ENCODE data around the gene FLCN.
"Not testable (repeated sequence)": the region's sequence is repeated elsewhere in the genome, so short reads cannot be mapped to it uniquely, and the experiment has no call there.

The FLCN gene, protein sequence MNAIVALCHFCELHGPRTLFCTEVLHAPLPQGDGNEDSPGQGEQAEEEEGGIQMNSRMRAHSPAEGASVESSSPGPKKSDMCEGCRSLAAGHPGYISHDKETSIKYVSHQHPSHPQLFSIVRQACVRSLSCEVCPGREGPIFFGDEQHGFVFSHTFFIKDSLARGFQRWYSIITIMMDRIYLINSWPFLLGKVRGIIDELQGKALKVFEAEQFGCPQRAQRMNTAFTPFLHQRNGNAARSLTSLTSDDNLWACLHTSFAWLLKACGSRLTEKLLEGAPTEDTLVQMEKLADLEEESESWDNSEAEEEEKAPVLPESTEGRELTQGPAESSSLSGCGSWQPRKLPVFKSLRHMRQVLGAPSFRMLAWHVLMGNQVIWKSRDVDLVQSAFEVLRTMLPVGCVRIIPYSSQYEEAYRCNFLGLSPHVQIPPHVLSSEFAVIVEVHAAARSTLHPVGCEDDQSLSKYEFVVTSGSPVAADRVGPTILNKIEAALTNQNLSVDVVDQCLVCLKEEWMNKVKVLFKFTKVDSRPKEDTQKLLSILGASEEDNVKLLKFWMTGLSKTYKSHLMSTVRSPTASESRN

DNA sequence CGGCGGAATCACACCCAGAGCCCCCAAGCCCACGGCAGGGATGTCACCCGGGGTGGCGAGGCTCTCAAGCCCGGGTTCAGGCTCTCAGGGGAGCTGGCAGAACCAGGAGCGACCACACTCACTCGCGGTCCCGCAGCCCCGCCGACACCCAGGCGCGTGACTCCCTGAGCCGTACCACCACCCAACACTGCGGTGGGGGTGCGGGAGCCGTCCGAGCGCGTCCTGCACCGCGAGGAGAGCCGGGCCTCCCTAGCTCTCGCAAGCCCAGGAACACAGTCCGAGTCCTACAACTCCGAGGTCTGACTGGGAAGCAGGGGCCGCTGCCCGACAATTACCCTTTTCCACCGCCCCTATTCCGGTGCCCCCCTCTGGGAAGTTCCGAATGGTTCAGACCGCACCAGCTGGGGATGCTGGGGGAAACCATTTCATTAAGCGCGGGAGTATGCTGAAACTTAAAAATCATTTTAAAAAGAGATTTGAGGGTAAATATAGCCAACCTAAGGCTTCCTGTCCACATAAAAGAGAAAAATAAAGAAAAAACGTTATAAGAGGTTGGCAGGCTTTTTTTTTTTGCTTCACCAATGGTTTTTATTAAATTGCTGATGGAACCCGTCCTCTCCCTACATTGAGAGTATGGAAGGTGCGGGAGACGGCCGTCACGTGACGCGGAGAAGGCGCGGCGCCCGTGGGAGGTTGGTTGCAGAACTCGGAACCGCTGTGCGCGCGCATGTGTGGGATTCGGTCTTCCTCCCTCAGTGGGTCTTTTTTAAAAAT is at the start of gene FLCN:
Gene FLCN, minus strand, starts transcription at position 143 of the 774 bp plus-strand sequence. CDS start 9,031 bp downstream, outside the sequence.
- peak; percentile 95 for DNase-seq (ENCODE audit: low spot score)

DNA sequence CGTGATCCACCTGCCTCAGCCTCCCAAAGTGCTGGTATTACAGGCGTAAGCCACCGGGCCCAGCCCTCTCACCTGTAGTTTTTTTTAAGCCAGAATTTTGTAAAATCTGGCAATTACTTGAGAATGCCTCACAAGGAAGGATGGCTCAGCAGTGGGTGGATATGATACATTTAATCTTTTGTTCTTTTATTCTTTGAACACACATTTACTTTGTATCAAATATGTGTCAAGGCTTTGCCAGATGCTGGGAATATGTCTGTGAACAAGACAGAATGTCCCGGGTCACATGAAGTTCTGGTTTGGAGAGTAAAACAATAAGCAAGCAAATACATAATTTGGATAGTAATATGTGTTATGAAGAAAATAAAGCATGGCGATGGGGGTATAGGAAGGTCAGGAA is 49.0 kb upstream of the FLCN start:
- no peak for DNase-seq (ENCODE audit: low spot score)

DNA sequence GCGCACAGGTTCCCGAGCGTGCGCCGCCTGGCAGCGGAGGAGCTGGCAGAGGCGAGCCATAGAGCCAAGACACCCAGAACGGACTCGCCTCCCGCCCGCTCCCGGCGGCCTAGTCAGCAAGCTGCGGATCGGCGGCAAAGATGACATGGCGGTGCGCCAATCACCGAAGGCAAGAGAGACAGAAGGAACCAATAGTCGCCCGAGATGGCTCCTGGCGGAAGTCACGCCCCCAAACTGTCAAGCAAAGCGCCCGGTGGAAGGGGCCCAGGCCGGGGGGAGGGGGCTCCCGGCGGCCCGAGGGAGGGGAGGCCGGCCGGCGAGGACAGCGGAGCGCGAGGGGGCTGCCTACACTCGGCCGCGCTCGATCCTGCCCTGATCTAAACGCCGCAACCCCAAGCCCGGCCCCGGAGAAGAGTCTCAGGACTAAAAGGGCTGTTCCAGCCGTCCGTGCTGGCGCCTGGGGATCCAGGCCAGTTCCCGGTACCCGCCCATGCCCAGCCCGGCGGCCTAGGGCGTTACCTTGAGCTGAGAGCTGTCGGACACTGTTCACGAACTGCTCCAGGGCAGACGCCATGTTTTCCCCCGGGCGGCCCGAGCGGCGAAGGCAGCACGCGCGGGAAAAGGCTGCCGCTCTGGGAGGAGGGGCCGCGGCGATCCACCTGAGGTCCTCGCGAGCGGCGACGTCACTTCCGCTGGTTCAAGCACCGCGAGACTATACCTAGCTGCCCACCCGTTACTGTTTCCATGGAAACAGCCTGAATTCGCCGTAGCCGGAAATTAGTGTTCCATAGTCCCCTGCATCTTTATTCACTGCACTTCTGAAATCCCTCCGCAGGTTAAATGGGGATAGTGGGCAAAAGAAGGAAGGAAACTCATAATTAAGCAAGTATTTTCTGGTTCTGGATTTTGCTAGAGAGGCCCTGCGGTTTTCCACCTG is 43.9 kb upstream of the FLCN start, which contains the start of gene COPS3:
Gene COPS3, minus strand, starts transcription at position 634 of the 937 bp plus-strand sequence. Its CDS starts 60 bp downstream, at position 574.
- peak; percentile 99 for DNase-seq (ENCODE audit: low spot score)

DNA sequence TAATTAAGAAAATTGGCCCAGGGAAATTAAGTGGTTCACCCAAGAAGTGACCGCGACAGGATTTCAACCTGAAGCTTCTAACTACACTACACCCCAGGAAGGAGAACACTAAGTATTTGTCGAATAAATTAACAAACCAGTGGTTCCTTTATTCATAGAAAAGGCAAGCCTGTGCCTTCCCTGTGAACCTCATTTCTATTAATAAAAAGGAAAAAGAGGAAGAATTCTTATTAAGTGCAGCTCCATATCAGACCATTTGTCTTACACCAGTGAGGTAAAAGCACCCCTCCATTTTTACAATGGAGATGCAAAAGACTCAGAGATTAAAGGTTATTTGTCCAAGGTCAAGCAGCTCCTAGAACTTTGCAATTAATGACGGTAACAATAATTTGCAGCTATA is 42.3 kb upstream of the FLCN start:
- DNase-seq (ENCODE audit: low spot score) = no peak

DNA sequence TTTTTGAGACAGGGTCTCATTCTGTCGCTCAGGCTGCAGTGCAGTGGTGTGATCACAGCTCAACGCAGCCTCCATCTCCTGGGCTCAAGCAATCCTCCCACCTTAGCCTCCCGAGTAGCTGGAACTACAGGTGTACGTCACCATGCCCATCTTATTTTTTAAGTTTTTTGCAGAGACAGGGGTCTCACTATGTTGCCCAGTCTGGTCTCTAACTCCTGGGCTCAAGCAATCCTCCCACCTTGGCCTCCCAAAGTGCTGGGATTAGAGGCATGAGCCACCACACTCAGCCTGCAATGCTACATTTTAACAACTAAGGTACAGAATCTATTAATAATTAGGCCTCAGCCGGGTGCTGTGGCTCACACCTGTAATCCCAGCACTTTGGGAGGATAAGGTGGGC is 40.5 kb upstream of the FLCN start:
- not testable (repeated sequence) for DNase-seq (ENCODE audit: low spot score)

DNA sequence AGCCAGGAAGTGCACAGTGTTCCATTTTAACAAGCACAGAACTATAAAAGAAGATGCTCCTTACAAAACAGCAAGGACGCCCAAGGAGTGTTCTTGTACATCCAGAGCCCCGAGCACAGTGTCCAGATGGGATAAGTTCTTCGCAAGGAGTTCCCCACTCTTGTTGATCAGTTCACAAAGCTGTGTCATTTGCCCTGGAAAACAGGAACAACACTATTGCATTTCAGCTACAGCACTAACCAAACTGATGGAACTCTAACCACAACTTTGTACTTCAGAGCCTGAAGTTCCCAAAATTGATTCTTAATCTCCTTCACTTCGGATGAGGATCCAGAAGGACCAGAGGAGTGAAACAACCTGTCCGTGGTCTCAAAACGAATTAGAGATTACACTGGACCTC is 39.0 kb upstream of the FLCN start:
- DNase-seq (ENCODE audit: low spot score) = peak; percentile 45

DNA sequence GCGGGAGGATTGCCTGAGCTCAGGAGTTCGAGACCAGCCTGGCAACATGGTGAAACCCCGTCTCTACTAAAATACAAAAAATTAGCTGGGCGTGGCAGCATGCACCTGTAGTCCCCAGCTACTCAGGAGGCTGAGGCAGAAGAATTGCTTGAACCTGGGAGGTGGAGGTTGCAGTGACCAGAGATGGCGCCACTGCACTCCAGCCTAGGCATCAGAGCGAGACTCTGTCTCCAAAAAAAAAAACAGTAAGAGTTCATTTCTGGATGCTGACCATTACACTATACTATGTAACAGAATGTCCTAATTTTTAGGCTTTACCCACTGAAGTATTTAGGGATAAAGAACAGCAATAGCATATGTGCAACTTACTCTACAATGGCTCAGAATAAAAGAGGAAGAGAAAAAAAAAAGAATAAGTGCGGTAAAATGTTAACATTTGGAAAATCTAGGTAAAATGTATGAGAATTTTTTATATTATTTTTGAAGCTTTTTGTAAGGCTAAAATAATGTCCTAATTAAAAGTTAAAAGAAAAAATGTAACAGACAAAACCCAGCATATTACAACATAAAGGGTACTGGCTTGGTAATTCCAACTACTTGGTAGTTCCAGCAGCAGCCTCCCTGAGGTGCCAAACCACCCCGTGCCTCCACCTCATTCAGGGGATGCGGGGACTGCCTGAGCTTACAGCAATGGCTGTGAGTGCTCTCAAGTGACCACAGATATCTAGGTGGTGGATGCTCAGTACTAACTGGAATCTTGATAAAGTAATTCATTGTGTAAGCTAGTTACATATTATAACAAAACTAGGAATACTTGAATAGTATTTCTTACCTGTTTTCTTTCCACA is 33.2 kb upstream of the FLCN start:
- DNase-seq (ENCODE audit: low spot score) = no peak

DNA sequence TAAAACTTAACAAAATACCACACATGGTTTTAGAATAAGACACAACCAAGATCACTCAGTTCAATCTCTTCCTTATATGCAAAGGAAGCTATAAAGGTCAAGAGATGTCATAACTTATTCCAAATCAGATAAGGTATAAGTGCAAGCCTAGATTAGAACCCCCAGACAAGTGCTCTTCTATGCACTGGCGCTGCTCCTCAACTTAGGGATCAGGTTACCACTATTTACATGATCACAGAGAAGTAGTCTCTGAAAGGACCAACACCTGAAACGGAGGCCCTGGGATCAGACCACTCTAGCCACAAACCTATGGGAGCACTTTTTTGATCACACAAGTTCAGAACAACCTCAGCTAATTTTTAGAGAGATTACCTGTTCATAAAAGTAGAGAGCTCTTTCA is 27.5 kb upstream of the FLCN start:
- no peak for DNase-seq (ENCODE audit: low spot score)

DNA sequence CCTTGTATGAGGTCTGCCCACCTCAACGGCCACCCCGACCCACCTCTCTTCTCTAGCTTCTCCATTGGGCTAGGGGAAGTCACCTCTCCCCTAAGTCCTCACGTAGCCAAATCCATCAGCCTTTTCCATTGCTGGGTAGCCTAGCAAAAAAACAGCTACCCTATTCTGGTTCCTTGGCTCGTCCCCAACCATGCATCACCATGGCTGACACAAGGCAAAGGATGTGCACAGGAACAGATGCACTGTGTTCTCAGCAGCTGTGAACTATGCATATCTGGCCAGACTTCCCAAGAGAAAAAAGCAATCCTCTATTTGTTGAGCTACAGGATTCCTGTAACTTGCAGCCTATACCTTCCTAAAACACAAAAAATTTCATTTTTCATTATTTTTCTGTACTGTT is 22.0 kb upstream of the FLCN start:
- peak; percentile 89 for DNase-seq (ENCODE audit: low spot score)

DNA sequence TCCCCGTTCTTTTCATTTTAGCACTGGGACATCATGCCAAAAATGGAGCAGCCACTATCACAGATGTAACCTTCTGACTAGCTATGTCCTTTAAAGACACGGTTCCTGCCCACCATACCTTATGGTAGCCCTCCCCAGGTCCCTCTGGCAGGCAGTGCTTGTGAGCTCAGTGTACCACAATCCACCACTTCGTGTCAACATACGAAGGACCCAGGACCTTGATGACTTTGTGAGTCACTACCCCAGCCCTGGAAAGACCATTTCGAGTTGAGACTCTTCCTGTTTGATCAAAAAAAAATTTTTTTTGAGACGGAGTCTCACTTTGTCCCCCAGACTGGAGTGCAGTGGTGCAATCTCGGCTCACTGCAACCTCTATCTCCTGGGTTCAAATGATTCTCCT is 21.0 kb upstream of the FLCN start:
- no peak for DNase-seq (ENCODE audit: low spot score)

DNA sequence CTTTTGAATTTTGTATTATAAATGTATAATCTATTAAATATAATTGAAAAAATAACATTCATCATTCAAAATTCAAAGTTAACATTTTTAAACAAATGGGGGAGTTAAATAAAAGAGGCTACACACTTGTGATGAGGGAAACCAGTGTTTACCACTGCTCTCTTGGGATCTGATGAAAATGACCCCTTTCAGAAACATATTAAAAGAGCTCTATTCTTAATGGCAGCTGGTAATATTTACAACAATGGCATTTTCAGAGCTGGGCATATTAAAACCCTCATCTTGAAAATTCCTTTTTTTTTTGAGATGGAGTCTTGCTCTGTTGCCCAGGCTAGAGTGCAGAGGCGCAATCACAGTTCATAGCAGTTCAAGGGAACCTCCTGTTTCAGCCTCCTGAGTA is 19.3 kb upstream of the FLCN start:
- no peak for DNase-seq (ENCODE audit: low spot score)

DNA sequence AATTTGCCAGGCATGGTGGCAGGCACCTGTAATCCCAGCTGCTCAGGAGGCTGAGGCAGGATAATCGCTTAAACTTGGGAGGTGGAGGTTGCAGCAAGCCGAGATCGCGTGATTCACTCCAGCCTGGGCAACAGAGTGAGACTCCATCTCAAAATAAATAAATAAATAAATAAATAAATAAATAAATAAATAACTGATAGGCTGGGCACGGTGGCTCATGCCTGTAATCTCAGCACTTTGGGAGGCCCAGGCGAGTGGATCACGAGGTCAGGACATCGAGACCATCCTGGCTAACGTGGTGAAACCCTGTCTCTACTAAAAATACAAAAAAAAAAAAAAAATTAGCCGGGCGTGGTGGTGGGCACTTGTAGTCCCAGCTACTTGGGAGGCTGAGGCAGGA is 18.7 kb upstream of the FLCN start:
- not testable (repeated sequence) for DNase-seq (ENCODE audit: low spot score)

DNA sequence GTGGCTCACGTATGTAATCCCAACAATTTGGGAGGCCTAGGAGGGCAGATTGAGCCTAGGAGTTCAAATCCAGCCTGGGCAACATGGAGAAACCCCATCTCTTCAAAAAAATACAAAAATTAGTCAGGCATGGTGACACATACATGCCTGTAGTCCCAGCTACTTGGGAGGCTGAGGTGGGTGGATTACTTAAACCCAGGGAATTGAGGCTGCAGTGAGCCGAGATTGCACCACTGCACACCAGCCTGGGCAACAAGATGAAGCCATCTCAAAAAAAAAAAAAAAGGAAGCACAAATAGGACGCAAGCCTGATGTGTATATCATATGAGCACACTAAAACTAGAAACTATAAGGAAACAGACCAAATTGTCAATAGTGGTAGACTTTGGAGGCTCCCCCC is 17.1 kb upstream of the FLCN start:
- no peak for DNase-seq (ENCODE audit: low spot score)

DNA sequence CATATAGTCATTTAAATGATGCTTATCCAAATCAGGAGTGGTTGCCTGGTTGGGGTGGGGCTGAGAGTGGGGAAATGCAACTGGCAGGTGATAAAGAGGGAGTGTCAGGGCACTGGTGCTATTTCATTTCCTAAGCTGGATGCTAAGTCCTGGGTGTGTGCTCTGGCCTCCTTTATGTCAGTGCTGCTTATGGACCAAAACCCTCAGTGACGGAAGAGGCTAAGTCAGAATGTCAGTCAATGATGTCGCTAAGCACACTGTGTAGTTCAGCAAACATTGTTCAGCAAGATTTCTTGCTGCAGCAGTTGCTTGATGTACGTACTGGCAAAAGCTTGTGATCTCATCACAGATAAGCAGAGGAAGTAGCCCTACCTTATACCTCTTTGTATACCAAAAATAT is 16.4 kb upstream of the FLCN start:
- no peak for DNase-seq (ENCODE audit: low spot score)

DNA sequence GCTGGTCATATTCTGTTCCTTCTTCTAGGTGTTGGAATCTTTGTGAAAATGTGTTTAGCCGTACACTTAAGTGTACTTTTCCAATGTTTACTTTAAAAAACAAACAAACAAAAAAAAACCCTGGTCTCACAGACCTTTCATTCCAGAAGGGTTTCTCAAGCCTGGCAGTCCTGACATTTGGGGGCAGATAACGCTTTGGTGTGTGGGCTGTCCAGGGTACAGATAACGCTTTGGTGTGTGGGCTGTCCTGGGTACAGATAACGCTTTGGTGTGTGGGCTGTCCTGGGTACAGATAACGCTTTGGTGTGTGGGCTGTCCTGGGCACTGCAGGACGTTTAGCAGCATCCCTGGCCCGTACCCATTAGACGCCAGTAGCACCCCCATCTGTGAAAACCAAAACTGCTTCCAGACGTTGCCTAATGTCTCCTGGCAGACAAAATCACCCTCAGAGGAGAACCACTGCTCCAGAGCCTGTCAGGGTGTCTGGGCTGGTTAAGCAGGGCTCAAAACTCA is 15.2 kb upstream of the FLCN start:
- DNase-seq (ENCODE audit: low spot score) = no peak

DNA sequence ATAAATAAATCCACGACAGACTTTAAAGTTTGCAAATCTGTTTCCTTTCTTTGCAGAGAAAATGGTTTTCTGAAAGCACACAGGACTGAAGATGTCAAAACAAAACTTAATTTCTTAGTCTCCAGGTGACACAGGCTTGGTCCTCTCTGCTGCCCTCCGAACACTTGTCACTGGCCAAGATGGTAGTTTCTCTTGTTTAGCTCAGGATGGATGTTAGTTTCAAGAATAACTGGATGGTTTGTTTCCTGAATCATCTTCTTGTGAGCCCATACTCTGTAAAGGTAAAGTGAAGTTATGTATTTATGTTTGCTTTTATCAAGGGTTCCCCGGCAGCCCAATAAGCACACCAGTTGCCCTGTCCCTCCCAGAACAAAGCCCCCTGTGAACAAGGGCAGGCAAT is 9.9 kb upstream of the FLCN start:
- DNase-seq (ENCODE audit: low spot score) = no peak

DNA sequence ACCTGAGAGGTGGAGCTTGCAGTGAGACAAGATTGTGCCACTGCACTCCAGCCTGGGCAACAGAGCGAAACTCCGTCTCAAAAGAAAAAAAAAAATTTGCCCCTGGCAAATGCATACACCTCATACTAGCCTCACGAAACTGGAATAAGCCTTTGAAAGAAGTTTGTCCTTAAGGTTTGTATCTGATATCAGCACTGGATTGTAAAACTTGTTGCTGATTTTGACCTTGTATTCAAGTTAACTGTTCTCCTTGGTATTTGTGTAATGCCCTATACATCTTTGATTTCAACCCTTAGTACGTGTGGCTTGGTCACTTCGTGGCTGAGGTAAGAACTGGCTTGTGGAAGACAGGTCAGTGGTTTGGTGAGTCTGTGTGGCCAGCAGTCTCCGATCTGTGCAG is 6.2 kb upstream of the FLCN start:
- DNase-seq (ENCODE audit: low spot score) = no peak

DNA sequence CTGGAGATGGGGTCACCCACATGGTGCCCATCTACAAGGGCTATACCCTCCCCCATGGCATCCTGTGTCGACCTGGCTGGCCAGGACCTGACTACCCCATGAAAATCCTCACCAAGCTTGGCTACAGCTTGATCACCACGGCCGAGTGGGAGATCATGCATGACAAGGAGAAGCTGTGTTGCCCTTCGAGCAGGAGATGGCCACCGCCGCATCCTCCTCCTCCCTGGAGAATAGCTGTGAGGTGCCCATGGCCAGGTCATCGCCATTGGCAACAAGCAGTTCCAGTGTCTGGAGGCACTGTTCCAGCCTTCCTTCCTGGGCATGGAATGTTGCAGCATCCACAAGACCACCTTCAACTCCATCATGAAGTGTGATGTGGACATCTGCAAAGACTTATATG is 5.3 kb upstream of the FLCN start:
- DNase-seq (ENCODE audit: low spot score) = no peak

DNA sequence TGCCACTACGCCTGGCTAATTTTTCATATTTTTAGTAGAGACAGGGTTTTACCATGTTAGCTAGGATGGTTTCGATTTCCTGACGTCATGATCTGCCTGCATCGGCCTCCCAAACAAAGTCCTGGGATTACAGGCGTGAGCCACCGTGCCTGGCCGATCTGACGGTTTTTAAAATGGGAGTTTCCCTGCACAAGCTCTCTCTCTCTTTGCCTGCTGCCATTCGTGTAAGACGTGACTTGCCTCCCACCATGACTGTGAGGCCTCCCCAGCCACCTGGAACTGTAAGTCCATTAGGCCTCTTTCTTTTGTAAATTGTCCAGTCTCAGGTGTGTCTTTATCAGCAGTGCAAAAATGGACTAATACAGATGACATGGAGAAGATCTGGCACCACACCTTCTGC is 4.7 kb upstream of the FLCN start:
- DNase-seq (ENCODE audit: low spot score) = no peak

DNA sequence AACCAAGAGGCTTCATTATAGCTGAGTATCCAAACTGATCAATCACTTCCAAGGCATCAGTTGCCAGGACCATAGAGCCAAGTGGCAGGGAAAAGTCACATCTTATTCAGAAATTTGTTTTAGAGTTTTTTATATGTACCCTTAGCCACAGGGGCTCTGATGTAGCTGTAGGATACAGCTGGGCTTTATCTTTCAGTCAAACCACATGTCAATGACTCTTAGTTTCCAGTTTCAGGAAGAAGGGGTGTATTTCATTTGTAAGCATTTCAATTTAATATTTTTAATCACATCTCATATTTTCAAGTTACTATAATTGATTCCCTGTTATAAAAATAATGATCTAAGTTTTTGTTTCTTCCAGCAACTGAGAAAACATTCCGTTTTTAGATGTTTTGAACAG is 2.9 kb upstream of the FLCN start:
- no peak for DNase-seq (ENCODE audit: low spot score)

Data from Ammon's horn (tissue), 1 donor.